ENCODE data around the gene HLA-F. TPM values are rescaled to one million over a fixed set of nuclear protein-coding genes. Genes with fewer than 3 reads are reported as not detected.

HLA-F gene
- total RNA-seq, 1 experiment from 2014 or later, result not detected

DNA sequence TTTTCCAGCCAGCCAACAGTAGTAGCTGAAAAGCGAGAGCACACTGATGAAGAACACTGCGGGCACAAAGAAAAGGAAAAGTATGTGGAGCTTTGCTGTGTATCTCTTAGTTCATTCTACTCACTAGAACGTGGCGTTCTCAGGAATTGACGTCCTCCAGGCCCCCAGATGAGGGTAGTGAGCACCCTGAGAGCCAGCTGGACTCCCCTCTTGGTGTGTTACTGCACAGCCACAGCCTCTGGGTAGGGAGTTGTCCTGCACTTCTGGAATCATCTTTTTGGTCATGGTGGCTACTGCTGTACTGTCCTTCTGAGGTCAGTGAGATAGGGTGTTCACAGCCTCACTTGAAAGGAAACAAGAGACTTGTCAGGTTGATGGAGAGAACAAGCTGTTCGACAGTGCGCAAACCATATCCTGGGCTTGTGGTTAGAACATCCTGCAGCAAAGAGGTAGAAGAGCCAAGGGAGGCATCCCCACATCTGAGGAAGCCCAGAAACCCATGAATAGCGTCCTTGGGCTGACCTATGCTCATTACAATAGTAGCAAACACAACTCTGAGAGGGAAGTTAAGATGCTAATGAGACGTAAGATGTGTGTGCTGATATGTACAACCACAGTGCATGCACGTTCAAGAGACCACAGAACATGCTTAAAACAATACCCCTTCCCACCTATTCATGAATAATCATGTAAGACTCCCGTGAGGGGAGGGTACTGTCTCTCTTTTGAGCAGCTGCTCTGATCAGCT, 14.6 kb upstream of the HLA-F start:
- H3K27ac ChIP-seq, result no peak overlapping the region
- no peaks in the 10 kb centered on the region for H3K9me3 ChIP-seq (replicated peaks)
- no peaks in the 10 kb centered on the region for H3K36me3 ChIP-seq
- no peak overlapping the region for H3K4me3 ChIP-seq
- DNase-seq, result no peak
- no peaks in the 10 kb centered on the region; the same call in 1 of the 2 replicates for H3K27me3 ChIP-seq
- H3K4me1 ChIP-seq, result no peaks in the 10 kb centered on the region

DNA sequence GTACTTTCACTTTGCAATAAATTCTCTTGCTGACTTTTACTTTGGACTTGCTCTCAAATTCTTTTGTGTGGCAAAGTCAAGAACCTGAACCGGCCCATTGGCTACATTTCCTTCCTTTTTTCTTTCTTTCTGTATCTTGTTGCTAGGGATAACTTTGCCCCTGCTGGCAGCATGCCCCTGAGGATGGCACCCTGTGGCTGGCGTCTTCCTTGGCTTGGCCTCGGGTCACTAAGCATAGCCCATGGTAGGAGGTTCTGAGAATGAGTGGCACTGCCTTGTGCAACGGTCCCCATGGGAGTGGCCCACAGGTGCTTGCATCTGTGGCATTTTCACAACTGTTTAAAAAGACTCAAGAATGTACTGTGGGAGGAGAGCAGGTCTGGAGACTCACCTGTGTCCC, 14.0 kb upstream of the HLA-F start:
- no peaks in the 10 kb centered on the region for H3K9me3 ChIP-seq (replicated peaks)
- H3K27ac ChIP-seq, result no peak overlapping the region
- no peaks in the 10 kb centered on the region for H3K4me1 ChIP-seq
- H3K27me3 ChIP-seq, result no peaks in the 10 kb centered on the region; the same call in 1 of the 2 replicates
- no peak overlapping the region for H3K4me3 ChIP-seq
- H3K36me3 ChIP-seq, result no peaks in the 10 kb centered on the region
- DNase-seq, result no peak

DNA sequence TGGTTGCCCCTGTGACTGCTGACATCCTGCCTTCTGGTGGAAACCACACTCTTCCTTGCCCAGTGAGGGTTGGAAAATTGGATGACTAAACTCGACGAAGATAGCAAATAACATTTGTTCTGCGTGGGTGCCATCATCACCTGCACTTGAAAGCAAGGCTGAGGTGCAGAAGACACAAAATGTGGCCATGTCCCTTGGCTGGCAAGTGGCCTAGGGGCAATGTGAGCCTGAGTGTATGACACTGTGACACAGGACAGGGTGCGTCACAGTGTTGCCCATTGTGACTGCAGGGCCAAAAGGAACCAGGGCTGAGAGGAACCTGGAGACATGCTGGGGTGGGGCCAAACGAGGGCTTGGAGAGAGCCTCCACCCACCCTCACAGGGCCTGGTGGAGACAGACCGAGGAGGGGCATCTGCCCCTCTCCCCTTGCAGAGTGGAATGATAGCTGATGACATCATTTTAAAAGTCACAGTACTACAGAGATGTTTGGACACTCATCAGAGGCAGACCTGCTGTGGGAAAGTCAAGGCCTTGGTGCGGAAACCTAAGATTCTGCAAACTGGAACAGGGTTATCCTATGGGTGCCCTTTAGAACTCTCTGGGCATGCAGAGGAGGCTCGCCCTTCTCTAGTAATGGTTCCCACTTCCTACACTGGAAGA, 12.8 kb upstream of the HLA-F start:
- Histone ChIP-seq H3K27ac (no peak overlapping the region), H3K36me3 (no peaks in the 10 kb centered on the region), H3K4me3 (no peak overlapping the region), H3K27me3 (no peaks in the 10 kb centered on the region; the same call in 1 of the 2 replicates), H3K9me3 (replicated peaks) (no peaks in the 10 kb centered on the region), H3K4me1 (no peaks in the 10 kb centered on the region)
- DNase-seq, result no peak

DNA sequence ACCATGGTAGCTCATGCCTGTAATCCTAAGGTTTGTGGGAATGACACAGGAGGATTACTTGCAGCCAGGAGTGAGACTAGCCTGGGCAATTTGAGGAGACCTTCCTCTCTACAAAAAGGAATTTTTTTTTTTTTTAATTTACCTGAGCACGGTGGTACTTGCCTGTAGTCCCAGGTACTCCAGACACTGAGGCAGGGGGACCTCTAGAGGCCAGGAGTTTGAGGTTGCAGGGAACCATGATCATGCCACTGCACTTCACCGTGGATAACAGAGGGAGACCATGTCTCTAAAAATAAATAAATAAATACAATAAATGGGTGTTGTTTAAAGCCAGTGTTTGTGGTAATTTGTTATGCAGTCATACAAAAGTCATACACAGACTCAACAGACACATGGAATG, 2.4 kb upstream of the HLA-F start:
- Histone ChIP-seq H3K27me3 (no peaks in the 10 kb centered on the region), H3K36me3 (no peaks in the 10 kb centered on the region), H3K4me3 (no peak overlapping the region), H3K4me1 (no peaks in the 10 kb centered on the region), H3K27ac (no peak overlapping the region), H3K9me3 (replicated peaks) (no peaks in the 10 kb centered on the region)
- no peak for DNase-seq

DNA sequence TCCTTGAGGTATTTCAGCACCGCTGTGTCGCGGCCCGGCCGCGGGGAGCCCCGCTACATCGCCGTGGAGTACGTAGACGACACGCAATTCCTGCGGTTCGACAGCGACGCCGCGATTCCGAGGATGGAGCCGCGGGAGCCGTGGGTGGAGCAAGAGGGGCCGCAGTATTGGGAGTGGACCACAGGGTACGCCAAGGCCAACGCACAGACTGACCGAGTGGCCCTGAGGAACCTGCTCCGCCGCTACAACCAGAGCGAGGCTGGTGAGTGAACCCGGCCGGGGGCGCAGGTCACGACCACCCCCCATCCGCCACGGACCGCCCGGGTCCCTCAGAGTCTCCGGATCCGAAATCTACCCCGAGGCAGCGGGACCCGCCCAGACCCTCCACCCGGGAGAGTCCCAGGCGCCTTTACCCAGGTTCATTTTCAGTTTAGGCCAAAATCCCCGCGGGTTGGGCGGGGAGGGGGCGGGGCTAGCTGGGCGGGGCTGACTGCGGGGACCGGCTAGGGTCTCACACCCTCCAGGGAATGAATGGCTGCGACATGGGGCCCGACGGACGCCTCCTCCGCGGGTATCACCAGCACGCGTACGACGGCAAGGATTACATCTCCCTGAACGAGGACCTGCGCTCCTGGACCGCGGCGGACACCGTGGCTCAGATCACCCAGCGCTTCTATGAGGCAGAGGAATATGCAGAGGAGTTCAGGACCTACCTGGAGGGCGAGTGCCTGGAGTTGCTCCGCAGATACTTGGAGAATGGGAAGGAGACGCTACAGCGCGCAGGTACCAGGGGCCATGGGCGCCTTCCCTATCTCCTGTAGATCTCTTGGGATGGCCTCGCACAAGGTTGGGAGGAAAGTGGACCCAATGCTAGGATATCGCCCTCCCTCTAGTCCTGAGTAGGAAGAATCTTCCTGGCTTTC, 693 bp downstream of the HLA-F start:
- Histone ChIP-seq H3K27ac (no peak overlapping the region), H3K9me3 (replicated peaks) (no peaks in the 10 kb centered on the region), H3K4me1 (no peaks in the 10 kb centered on the region), H3K4me3 (no peak overlapping the region), H3K36me3 (no peaks in the 10 kb centered on the region), H3K27me3 (no peaks in the 10 kb centered on the region)
- DNase-seq, result no peak

DNA sequence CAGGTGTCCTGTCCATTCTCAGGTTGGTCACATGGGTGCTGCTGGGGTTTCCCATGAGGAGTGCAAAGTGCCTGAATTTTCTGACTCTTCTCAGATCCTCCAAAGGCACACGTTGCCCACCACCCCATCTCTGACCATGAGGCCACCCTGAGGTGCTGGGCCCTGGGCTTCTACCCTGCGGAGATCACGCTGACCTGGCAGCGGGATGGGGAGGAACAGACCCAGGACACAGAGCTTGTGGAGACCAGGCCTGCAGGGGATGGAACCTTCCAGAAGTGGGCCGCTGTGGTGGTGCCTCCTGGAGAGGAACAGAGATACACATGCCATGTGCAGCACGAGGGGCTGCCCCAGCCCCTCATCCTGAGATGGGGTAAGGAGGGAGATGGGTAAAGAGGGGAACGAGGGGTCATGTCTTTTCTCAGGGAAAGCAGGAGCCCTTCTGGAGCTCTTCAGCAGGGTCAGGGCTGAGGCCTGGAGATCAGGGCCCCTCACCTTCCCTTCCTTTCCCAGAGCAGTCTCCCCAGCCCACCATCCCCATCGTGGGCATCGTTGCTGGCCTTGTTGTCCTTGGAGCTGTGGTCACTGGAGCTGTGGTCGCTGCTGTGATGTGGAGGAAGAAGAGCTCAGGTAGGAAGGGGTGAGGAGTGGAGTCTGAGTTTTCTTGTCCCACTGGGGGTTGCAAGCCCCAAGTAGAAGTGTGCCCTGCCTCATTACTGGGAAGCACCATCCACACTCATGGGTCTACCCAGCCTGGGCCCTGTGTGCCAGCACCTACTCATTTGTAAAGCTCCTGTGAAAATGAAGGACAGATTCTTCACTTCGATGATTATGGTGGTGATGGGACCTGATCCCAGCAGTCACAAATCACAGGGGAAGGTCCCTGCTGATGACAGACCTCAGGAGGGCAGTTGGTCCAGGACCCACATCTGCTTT, 2.0 kb downstream of the HLA-F start:
- H3K4me1 ChIP-seq, result no peaks in the 10 kb centered on the region
- DNase-seq, result no peak
- H3K4me3 ChIP-seq, result no peak overlapping the region
- no peaks in the 10 kb centered on the region for H3K27me3 ChIP-seq
- H3K27ac ChIP-seq, result no peak overlapping the region
- no peaks in the 10 kb centered on the region for H3K36me3 ChIP-seq
- no peaks in the 10 kb centered on the region for H3K9me3 ChIP-seq (replicated peaks)

DNA sequence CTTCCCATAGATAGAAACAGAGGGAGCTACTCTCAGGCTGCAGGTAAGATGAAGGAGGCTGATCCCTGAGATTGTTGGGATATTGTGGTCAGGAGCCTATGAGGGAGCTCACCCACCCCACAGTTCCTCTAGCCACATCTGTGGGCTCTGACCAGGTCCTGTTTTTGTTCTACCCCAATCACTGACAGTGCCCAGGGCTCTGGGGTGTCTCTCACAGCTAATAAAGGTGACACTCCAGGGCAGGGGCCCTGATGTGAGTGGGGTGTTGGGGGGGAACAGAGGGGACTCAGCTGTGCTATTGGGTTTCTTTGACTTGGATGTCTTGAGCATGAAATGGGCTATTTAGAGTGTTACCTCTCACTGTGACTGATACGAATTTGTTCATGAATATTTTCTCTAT, 2.8 kb downstream of the HLA-F start:
- H3K4me3 ChIP-seq, result no peak overlapping the region
- H3K27me3 ChIP-seq, result no peaks in the 10 kb centered on the region
- no peaks in the 10 kb centered on the region for H3K36me3 ChIP-seq
- no peaks in the 10 kb centered on the region for H3K9me3 ChIP-seq (replicated peaks)
- H3K4me1 ChIP-seq, result no peaks in the 10 kb centered on the region
- no peak overlapping the region for H3K27ac ChIP-seq
- no peak for DNase-seq

DNA sequence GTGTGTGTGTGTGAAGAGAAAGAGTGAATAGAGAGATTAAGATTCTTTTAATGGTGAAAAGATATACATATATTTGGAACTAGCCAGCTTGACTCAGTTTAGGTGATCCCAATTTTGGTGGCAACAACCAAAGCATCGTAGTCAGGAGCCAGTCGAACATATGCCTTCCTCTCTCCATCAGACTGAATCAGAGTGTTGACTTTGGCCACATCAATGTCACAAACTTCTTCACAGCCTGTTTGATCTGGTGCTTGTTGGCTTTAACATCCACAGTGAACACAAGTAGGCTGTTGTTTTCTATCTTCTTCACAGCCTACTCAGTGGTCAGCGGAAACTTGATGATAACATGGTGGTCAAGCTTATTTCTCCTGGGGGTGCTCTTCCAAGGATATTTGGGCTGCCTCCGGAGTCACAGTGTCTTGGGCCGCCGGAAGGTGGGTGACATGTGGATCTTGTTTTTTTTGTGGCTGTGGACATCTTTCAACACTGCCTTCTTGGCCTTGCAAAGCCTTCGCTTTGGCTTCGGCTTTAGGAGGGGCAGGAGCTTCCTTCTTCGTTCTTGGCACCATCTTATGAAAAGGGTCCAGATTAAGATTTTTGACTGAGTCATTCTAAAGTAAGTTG, 3.4 kb downstream of the HLA-F start:
- no peaks in the 10 kb centered on the region for H3K36me3 ChIP-seq
- H3K27me3 ChIP-seq, result no peaks in the 10 kb centered on the region
- no peak overlapping the region for H3K4me3 ChIP-seq
- no peak overlapping the region for H3K27ac ChIP-seq
- no peaks in the 10 kb centered on the region for H3K4me1 ChIP-seq
- no peak for DNase-seq
- H3K9me3 ChIP-seq (replicated peaks), result no peaks in the 10 kb centered on the region

DNA sequence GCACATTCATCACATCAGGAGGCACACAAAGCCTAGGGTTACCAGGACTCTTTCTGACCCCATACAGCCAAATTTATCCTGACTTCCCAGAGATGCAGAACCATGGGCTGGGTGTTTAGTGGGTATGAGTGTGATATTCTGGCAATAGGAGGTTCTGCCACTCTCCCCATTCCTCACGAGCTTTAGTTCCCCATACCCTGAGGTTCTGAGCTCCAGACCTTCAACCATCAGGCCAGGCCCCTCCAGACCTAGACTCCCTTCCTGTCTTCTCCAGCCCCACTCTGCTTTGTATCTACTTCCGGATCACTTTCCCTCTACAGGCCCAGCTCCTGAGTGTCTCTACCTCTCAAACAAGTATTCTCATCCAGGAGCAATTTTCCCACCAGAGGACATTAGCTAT, 4.4 kb downstream of the HLA-F start:
- Histone ChIP-seq H3K4me3 (no peak overlapping the region), H3K4me1 (no peaks in the 10 kb centered on the region), H3K27ac (no peak overlapping the region), H3K9me3 (replicated peaks) (no peaks in the 10 kb centered on the region), H3K27me3 (no peaks in the 10 kb centered on the region), H3K36me3 (no peaks in the 10 kb centered on the region)
- no peak for DNase-seq

DNA sequence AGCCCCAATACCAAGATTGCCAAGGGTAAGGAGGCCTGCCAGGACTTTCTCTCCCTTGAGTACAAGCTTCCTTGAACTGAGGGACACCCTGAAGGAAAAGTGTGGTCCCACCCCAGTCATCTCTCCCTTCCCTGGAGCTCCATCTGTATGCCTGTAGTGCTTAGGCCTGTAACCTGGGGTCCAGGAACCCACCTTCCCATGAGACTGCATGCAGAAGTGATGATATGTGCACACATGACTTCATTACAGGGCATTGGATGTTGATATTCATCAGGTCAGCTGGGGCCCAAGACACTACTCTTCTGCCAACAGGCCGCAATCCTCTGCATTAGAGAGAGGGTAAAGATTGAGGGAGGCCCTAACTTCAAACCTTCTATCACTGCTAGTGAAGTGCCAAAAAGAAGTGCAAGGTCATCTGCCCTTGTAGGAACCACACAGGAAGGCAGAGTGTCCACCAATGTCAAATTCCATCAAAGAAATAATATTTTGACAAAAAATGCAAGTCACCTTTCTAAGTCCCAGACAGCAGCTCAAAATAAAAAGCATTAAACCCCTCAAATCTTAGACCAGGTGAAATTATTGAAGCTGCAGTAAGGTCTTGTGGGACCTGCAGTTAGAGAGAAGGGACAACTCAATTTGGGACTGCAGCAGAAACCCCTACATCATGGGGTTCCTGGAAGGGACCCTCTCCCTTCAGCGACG, 5.1 kb downstream of the HLA-F start:
- Histone ChIP-seq H3K9me3 (replicated peaks) (no peaks in the 10 kb centered on the region), H3K27ac (no peak overlapping the region), H3K4me1 (no peaks in the 10 kb centered on the region), H3K36me3 (no peaks in the 10 kb centered on the region), H3K4me3 (no peak overlapping the region), H3K27me3 (no peaks in the 10 kb centered on the region)
- DNase-seq, result no peak

DNA sequence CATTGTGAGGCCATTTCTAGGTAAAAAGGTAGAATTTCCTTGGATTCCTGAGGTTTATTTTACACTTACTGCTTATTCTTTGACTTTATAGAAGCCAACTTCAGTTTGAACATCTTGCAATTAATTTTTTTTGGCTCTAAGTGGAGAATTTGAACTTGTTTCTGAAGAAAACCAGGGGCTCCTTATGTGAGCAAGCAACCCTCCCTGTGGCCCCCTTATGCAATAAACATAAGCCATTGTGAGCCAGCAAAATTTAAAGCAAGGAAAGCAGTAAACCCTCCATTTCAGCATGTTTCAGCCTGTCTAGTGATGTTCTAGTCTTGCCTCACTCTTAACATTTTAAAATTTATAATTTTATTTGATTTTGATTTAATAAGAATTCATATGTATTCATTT, 5.6 kb downstream of the HLA-F start:
- no peak for DNase-seq
- Histone ChIP-seq H3K27ac (no peak overlapping the region), H3K27me3 (no peaks in the 10 kb centered on the region), H3K9me3 (replicated peaks) (no peaks in the 10 kb centered on the region), H3K36me3 (no peaks in the 10 kb centered on the region), H3K4me3 (no peak overlapping the region), H3K4me1 (no peaks in the 10 kb centered on the region)

DNA sequence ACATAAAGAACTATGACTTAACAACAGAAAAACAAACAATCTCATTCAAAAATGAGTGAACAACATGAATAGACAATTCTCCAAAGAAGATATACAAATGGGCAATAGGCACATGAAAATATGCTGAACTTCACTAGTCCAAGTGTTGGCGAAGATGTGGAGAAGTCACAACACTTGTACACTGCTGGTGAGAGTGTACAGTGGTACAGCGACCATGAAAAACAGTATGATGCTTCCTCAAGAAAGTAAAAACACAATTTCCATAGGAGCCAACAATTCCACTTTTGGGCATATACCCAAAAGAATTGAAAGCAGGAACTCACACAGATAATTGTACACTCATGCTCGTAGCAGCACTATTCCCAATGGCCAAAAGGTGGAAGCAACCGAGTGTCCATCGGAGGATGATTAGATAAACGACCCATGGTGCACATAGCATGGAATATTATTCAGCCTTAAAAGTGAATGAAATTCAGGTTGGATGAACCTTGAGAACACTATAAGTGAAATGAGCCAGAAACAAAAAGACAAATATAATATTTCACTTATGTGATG, 6.6 kb downstream of the HLA-F start:
- H3K4me3 ChIP-seq, result no peak overlapping the region
- H3K27ac ChIP-seq, result no peak overlapping the region
- no peak for DNase-seq
- no peaks in the 10 kb centered on the region for H3K9me3 ChIP-seq (replicated peaks)
- H3K36me3 ChIP-seq, result no peaks in the 10 kb centered on the region
- no peaks in the 10 kb centered on the region for H3K27me3 ChIP-seq
- H3K4me1 ChIP-seq, result no peaks in the 10 kb centered on the region

DNA sequence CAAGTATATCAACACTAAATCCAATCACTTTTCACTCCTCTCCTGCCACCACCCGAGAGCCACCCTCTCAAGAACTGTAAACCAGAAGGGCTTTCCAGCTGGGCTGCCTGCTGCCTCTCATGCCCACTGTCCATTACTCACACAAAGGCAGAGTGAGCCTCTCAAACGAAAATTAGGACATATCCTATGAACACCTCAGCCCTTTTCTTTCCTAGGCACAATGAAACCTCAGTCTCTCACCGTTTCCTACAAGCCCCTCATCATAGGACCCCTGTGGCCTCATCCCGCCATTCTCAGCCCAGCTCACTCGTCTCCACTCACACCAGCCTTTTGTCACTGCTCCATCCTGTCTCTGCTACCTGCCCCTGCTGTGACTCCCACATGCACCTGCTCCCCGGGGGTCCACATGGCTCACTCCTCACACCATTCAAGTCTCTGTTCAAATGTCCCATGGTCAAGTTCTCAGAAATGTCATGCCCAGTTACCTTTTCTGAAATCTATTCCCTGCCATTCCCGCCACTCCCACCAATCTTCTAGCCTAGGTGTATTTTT, 7.4 kb downstream of the HLA-F start:
- no peaks in the 10 kb centered on the region for H3K4me1 ChIP-seq
- no peaks in the 10 kb centered on the region for H3K36me3 ChIP-seq
- H3K9me3 ChIP-seq (replicated peaks), result no peaks in the 10 kb centered on the region
- H3K27ac ChIP-seq, result no peak overlapping the region
- H3K27me3 ChIP-seq, result no peaks in the 10 kb centered on the region
- no peak overlapping the region for H3K4me3 ChIP-seq
- DNase-seq, result no peak

All from SJCRH30 (cell line).